Lung (tissue), 12 donors: ENCODE data around the gene SIAH1. TPM values are rescaled to one million over a fixed set of nuclear protein-coding genes. Genes with fewer than 3 reads are reported as not detected.
"Not testable (repeated sequence)": the region's sequence is repeated elsewhere in the genome, so short reads cannot be mapped to it uniquely, and the experiment has no call there.

Experiments
- ATAC-seq: fragments of 200-7000 bp; cut with Tn5 transposase; one replicate; pipeline ENCODE4 v1.9.1; 2020; ENCODE audit warnings: moderate number of reproducible peaks; ENCODE audit not compliant: insufficient read depth, low FRiP score
- DNase-seq, 3 donors: peaks; one replicate each; pipeline ENCODE4 v3.0.0-alpha.2; 2013 to 2017
- H3K27ac ChIP-seq, 2 donors: one replicate each; pipeline ENCODE4 v1.5.1; 2013; ENCODE audit warnings: mild to moderate bottlenecking in 2 of 2, moderate library complexity in 2 of 2, control low read depth in 1 of 2, inconsistent platforms in 1 of 2, low read depth in 1 of 2, low read length in 1 of 2
- H3K27me3 ChIP-seq, 3 donors: one replicate each; pipeline ENCODE4 v1.5.1; 2013; ENCODE audit warnings: low read length in 2 of 3; ENCODE audit not compliant: control insufficient read depth in 3 of 3, insufficient read depth in 3 of 3
- H3K36me3 ChIP-seq, 4 donors: one replicate each; pipeline ENCODE4 v1.5.1; 2013; ENCODE audit warnings: low read length in 4 of 4, mild to moderate bottlenecking in 1 of 4, moderate library complexity in 1 of 4; ENCODE audit not compliant: control insufficient read depth in 4 of 4, insufficient read depth in 4 of 4
- H3K4me1 ChIP-seq, 5 donors: one replicate each; pipeline ENCODE4 v1.5.1; 2013; ENCODE audit warnings: low read length in 5 of 5, mild to moderate bottlenecking in 2 of 5, moderate library complexity in 1 of 5; ENCODE audit not compliant: control insufficient read depth in 5 of 5, insufficient read depth in 5 of 5
- H3K4me3 ChIP-seq: one replicate; pipeline ENCODE4 v1.5.1; 2013; ENCODE audit warnings: mild to moderate bottlenecking, control low read depth, moderate library complexity
- H3K9ac ChIP-seq, 2 donors: one replicate each; pipeline ENCODE4 v1.5.1; 2013; ENCODE audit warnings: low read length in 2 of 2, control low read depth in 1 of 2; ENCODE audit not compliant: insufficient read depth in 1 of 2
- H3K9me3 ChIP-seq, 4 donors: one replicate each; pipeline ENCODE4 v1.5.1; 2013; ENCODE audit warnings: low read length in 3 of 4, mild to moderate bottlenecking in 1 of 4, moderate library complexity in 1 of 4; ENCODE audit not compliant: control insufficient read depth in 4 of 4, insufficient read depth in 3 of 4
- CTCF ChIP-seq: IDR thresholded peaks from 2 replicates; pipeline ENCODE4 v1.5.1; 2012; ENCODE audit warnings: mild to moderate bottlenecking; ENCODE audit errors: control extremely low read depth, extremely low read depth
- WGBS, 2 donors: extraction: QIAGEN DNeasy Blood & Tissue Kit; methylation state at CpG; one replicate each; pipeline ENCODE4 v1.1.7; 2013; 5-methylcytosine and 5-hydroxymethylcytosine counted together
- polyA plus RNA-seq, 2 donors: library from polyadenylated mRNA; stranded (reverse); fragments of 200-250 nt; gene quantifications; one replicate each; pipeline ENCODE4 v1.2.1, GENCODE V29; 2013
- total RNA-seq, 2 donors: library from RNA; depleted of rRNA in 1 of 2; stranded (reverse); fragments of >200 nt in 1 of 2; gene quantifications; one replicate each; pipeline ENCODE4 v1.2.1, GENCODE V29; 2014 to 2021
- donor health status: control.
- donor health status: control.
- donor health status: Bipolar disorder and iron deficiency.
- donor health status: healthy.
- donor health status: DM: yes; HTN: yes; CAD: no.

Gene SIAH1
- total and polyA plus RNA-seq, 4 donors = 15.6 to 53.2 (median 19.2) TPM

GRCh38 chr16:48420437-48420836 is 35.2 kb upstream of the SIAH1 start:
- no peak overlapping the region for H3K4me3 ChIP-seq
- no peaks in the 10 kb centered on the region for H3K4me1 ChIP-seq
- DNase-seq = no peak
- H3K36me3 ChIP-seq = no peaks in the 10 kb centered on the region
- no peaks in the 10 kb centered on the region for H3K27me3 ChIP-seq
- no peak for ATAC-seq
- H3K9ac ChIP-seq = no peak overlapping the region
- no peaks in the 10 kb centered on the region for H3K9me3 ChIP-seq
- WGBS, 2 donors = 85 to 87% methylated on average over 1 of the region's 1 CpG
- TF ChIP-seq CTCF = no peak
- H3K27ac ChIP-seq = no peak overlapping the region

DNA sequence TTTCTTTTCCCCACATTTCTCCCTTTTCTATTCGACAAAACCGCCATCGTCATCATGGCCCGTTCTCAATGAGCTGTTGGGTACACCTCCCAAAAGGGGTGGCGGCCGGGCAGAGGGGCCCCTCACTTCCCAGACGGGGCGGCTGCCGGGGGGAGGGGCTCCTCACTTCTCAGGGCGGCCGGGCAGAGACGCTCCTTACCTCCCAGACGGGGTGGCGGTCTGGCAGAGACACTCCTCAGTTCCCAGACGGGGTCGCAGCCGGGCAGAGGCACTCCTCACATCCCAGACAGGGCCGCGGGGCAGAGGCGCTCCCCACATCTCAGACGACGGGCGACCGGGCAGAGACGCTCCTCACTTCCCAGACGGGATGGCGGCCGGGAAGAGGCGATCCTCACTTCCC is 31.4 kb upstream of the SIAH1 start:
- ATAC-seq, H3K27me3 ChIP-seq, H3K4me3 ChIP-seq, H3K27ac ChIP-seq, H3K9me3 ChIP-seq, H3K36me3 ChIP-seq, DNase-seq, H3K9ac ChIP-seq, H3K4me1 ChIP-seq: not testable (repeated sequence)
- 94 to 95% methylated on average over 29 of the region's 29 CpGs for WGBS, 2 donors

GRCh38 chr16:48413272-48413671 is 28.1 kb upstream of the SIAH1 start:
- H3K4me1 ChIP-seq = peaks cover 0 to 10% (median 0%) of the 10 kb centered on the region in 5 donors
- H3K9ac ChIP-seq = no peak overlapping the region
- ATAC-seq = no peak
- no peaks in the 10 kb centered on the region for H3K9me3 ChIP-seq
- no peak for TF ChIP-seq CTCF
- 69 to 77% methylated on average over 2 of the region's 2 CpGs for WGBS, 2 donors
- no peaks in the 10 kb centered on the region for H3K36me3 ChIP-seq
- no peak for DNase-seq
- no peaks in the 10 kb centered on the region for H3K27me3 ChIP-seq
- no peak overlapping the region for H3K4me3 ChIP-seq
- no peak overlapping the region for H3K27ac ChIP-seq

DNA sequence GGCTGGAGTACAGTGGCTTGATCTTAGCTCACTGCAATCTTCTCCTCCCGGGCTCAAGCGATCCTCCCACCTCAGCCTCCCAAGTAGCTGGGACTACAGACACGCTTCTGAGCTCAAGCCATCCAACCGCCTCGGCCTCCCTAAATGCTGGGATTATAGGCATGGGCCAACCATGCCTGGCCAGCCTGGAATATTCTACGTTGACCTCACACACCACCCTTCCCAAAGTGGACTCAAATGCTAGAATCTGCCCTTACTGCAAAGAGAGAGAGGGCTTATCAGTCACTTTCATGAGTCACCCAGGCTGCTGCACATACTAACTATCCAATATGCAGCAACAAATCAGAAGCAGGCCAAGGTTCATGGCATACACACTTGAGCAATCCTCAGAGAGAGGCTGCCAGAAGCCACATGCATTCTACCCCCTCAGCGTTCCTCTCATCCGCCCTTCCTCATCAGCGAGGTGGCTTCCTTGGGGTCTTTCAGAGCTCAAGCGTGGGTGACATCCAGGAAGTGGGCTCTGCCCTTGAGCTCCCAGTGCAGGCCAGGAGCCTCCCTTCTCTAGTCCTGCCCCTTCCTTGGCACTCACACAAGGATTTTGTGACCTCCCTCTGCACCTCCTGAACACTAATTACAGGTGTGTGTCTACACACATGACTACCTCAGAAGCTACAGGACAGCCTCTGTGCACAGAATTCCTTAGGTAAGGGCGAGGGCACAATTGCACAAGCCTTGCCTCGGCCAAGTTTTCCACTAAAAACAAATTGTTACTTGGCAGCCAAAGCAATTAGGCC is 24.8 kb upstream of the SIAH1 start:
- no peak for TF ChIP-seq CTCF
- DNase-seq = peak; percentile 54 to 87 (median 76)
- no peak overlapping the region for H3K4me3 ChIP-seq
- peak; percentile 81 for ATAC-seq
- H3K9me3 ChIP-seq = no peaks in the 10 kb centered on the region
- H3K36me3 ChIP-seq = no peaks in the 10 kb centered on the region
- WGBS, 2 donors = 65 to 73% methylated on average over 12 of the region's 12 CpGs
- H3K27me3 ChIP-seq = no peaks in the 10 kb centered on the region
- peak overlapping the region in 1 of 2 donors; percentile 49 for H3K27ac ChIP-seq
- H3K4me1 ChIP-seq = peaks cover 0 to 10% (median 0%) of the 10 kb centered on the region in 5 donors
- no peak overlapping the region for H3K9ac ChIP-seq
